Lung (tissue), 16 donors: ENCODE measurements around the gene ING5. TPM values are rescaled to one million over a fixed set of nuclear protein-coding genes. Genes with fewer than 3 reads are reported as not detected.

ENCODE experiments used
- ATAC-seq: fragments of 200-7000 bp; cut with Tn5 transposase; one replicate; pipeline ENCODE4 v1.9.1; 2020; ENCODE audit warnings: moderate number of reproducible peaks; ENCODE audit not compliant: insufficient read depth, low FRiP score
- DNase-seq, 3 donors: peaks; one replicate each; pipeline ENCODE4 v3.0.0-alpha.2; 2013 to 2017
- H3K27ac ChIP-seq, 2 donors: one replicate each; pipeline ENCODE4 v1.5.1; 2013; ENCODE audit warnings: mild to moderate bottlenecking in 2 of 2, moderate library complexity in 2 of 2, control low read depth in 1 of 2, inconsistent platforms in 1 of 2, low read depth in 1 of 2, low read length in 1 of 2
- H3K27me3 ChIP-seq, 3 donors: one replicate each; pipeline ENCODE4 v1.5.1; 2013; ENCODE audit warnings: low read length in 2 of 3; ENCODE audit not compliant: control insufficient read depth in 3 of 3, insufficient read depth in 3 of 3
- H3K36me3 ChIP-seq, 4 donors: one replicate each; pipeline ENCODE4 v1.5.1; 2013; ENCODE audit warnings: low read length in 4 of 4, mild to moderate bottlenecking in 1 of 4, moderate library complexity in 1 of 4; ENCODE audit not compliant: control insufficient read depth in 4 of 4, insufficient read depth in 4 of 4
- H3K4me1 ChIP-seq, 5 donors: one replicate each; pipeline ENCODE4 v1.5.1; 2013; ENCODE audit warnings: low read length in 5 of 5, mild to moderate bottlenecking in 2 of 5, moderate library complexity in 1 of 5; ENCODE audit not compliant: control insufficient read depth in 5 of 5, insufficient read depth in 5 of 5
- H3K4me3 ChIP-seq: one replicate; pipeline ENCODE4 v1.5.1; 2013; ENCODE audit warnings: mild to moderate bottlenecking, control low read depth, moderate library complexity
- H3K9ac ChIP-seq, 2 donors: one replicate each; pipeline ENCODE4 v1.5.1; 2013; ENCODE audit warnings: low read length in 2 of 2, control low read depth in 1 of 2; ENCODE audit not compliant: insufficient read depth in 1 of 2
- H3K9me3 ChIP-seq, 4 donors: one replicate each; pipeline ENCODE4 v1.5.1; 2013; ENCODE audit warnings: low read length in 3 of 4, mild to moderate bottlenecking in 1 of 4, moderate library complexity in 1 of 4; ENCODE audit not compliant: control insufficient read depth in 4 of 4, insufficient read depth in 3 of 4
- WGBS, 2 donors: extraction: QIAGEN DNeasy Blood & Tissue Kit; methylation state at CpG; one replicate each; pipeline ENCODE4 v1.1.7; 2013; 5-methylcytosine and 5-hydroxymethylcytosine counted together
- long read RNA-seq, 5 donors: transcript quantifications; one replicate each; lab custom pipeline, GENCODE V29; 2026
- polyA plus RNA-seq, 2 donors: library from polyadenylated mRNA; stranded (reverse); fragments of 200-250 nt; gene quantifications; one replicate each; pipeline ENCODE4 v1.2.1, GENCODE V29; 2013
- total RNA-seq, 2 donors: library from RNA; depleted of rRNA in 1 of 2; stranded (reverse); fragments of >200 nt in 1 of 2; gene quantifications; one replicate each; pipeline ENCODE4 v1.2.1, GENCODE V29; 2014 to 2021
- TF ChIP-seq, protein P1 (sequence below): IDR thresholded peaks from 2 replicates; pipeline ENCODE4 v1.5.1; 2012; ENCODE audit warnings: mild to moderate bottlenecking; ENCODE audit errors: control extremely low read depth, extremely low read depth
- donor health status: control.
- donor health status: control.
- donor health status: Bipolar disorder and iron deficiency.
- donor health status: healthy.
- donor health status: DM: yes; HTN: yes; CAD: no.

Gene ING5
- total RNA-seq (10 to 100 TPM; 29.8 to 46.8 TPM), polyA plus RNA-seq (10 to 100 TPM; 19.2 to 32.4 TPM)
- long read RNA-seq, donor 1, full-length matches to known transcripts = 5 of 5 reads
- long read RNA-seq, donor 1, partial matches to known transcripts = 0 of 5 reads
- long read RNA-seq, donor 1, other reads (novel, unspliced or antisense) = 0 of 5 reads
- long read RNA-seq, donor 2, partial matches to known transcripts = 0 of 1 reads
- long read RNA-seq, donor 2, other reads (novel, unspliced or antisense) = 0 of 1 reads
- long read RNA-seq, donor 3, full-length matches to known transcripts = 2 of 2 reads
- long read RNA-seq, donor 3, partial matches to known transcripts = 0 of 2 reads
- long read RNA-seq, donor 3, other reads (novel, unspliced or antisense) = 0 of 2 reads
- long read RNA-seq, donor 4, full-length matches to known transcripts = 2 of 2 reads
- long read RNA-seq, donor 4, partial matches to known transcripts = 0 of 2 reads
- long read RNA-seq, donor 4, other reads (novel, unspliced or antisense) = 0 of 2 reads
- long read RNA-seq, donor 5, full-length matches to known transcripts = 8 of 8 reads
- long read RNA-seq, donor 5, partial matches to known transcripts = 0 of 8 reads
- long read RNA-seq, donor 5, other reads (novel, unspliced or antisense) = 0 of 8 reads

GRCh38 chr2:241701399-241702154 is at the start of gene ING5:
Gene ING5 (plus strand): TSS chr2:241702039. CDS start chr2:241702066, 27 bp downstream.
- TF ChIP-seq, protein P1, sequence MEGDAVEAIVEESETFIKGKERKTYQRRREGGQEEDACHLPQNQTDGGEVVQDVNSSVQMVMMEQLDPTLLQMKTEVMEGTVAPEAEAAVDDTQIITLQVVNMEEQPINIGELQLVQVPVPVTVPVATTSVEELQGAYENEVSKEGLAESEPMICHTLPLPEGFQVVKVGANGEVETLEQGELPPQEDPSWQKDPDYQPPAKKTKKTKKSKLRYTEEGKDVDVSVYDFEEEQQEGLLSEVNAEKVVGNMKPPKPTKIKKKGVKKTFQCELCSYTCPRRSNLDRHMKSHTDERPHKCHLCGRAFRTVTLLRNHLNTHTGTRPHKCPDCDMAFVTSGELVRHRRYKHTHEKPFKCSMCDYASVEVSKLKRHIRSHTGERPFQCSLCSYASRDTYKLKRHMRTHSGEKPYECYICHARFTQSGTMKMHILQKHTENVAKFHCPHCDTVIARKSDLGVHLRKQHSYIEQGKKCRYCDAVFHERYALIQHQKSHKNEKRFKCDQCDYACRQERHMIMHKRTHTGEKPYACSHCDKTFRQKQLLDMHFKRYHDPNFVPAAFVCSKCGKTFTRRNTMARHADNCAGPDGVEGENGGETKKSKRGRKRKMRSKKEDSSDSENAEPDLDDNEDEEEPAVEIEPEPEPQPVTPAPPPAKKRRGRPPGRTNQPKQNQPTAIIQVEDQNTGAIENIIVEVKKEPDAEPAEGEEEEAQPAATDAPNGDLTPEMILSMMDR = no peak
- ATAC-seq (peak; percentile 83), DNase-seq (peak; percentile 95 to 97 (median 96))
- no peaks in the 10 kb centered on the region for H3K27me3 ChIP-seq
- 0 to 1% methylated on average over 50 to 96 of the region's 96 CpGs for WGBS, 2 donors
- peaks cover 0 to 11% (median 9%) of the 10 kb centered on the region in 4 donors for H3K36me3 ChIP-seq
- H3K27ac ChIP-seq = peak within 1 kb of the TSS; percentile 95 to 98
- H3K4me1 ChIP-seq = peaks cover 0 to 10% (median 0%) of the 10 kb centered on the region in 5 donors
- peak within 1 kb of the TSS; percentile 66 for H3K4me3 ChIP-seq
- peak within 1 kb of the TSS in 1 of 2 donors; percentile 9 for H3K9ac ChIP-seq
- peaks cover 0 to 4% (median under 1%) of the 10 kb centered on the region in 4 donors for H3K9me3 ChIP-seq

GRCh38 chr2:241652142-241652541 is 49.7 kb upstream of the ING5 start:
- WGBS, 2 donors = 96 to 99% methylated on average over 9 of the region's 9 CpGs
- H3K9me3 ChIP-seq = no peaks in the 10 kb centered on the region
- H3K9ac ChIP-seq = no peak overlapping the region
- ATAC-seq (no peak), DNase-seq (no peak)
- H3K36me3 ChIP-seq = peaks cover 14 to 39% (median 23%) of the 10 kb centered on the region in 4 donors
- no peaks in the 10 kb centered on the region for H3K27me3 ChIP-seq
- H3K4me3 ChIP-seq = no peak overlapping the region
- H3K27ac ChIP-seq = no peak overlapping the region
- H3K4me1 ChIP-seq = peaks cover 0 to 2% (median 0%) of the 10 kb centered on the region in 5 donors
- TF ChIP-seq, protein P1 = no peak

- no peak overlapping the region for H3K4me3 ChIP-seq
- peaks cover 14 to 42% (median 24%) of the 10 kb centered on the region in 4 donors for H3K36me3 ChIP-seq
- no peak overlapping the region for H3K27ac ChIP-seq
- WGBS, 2 donors = 96 to 99% methylated on average over 9 of the region's 9 CpGs
- no peaks in the 10 kb centered on the region for H3K27me3 ChIP-seq
- H3K9me3 ChIP-seq = no peaks in the 10 kb centered on the region
- TF ChIP-seq, protein P1 = no peak
- no peak for ATAC-seq
- no peak overlapping the region for H3K9ac ChIP-seq
- H3K4me1 ChIP-seq = peaks cover 0 to 2% (median 0%) of the 10 kb centered on the region in 5 donors
- DNase-seq = no peak
Observed at GRCh38 chr2:241652722-241653121, 49.1 kb upstream of the ING5 start.
